ENCODE measurements around the gene PRG3. TPM values are rescaled to one million over a fixed set of nuclear protein-coding genes. Genes with fewer than 3 reads are reported as not detected.
"Not testable (repeated sequence)": the region's sequence is repeated elsewhere in the genome, so short reads cannot be mapped to it uniquely, and the experiment has no call there.

Gene PRG3
- total RNA-seq, 1 donor from 2014 or later, result not detected

DNA sequence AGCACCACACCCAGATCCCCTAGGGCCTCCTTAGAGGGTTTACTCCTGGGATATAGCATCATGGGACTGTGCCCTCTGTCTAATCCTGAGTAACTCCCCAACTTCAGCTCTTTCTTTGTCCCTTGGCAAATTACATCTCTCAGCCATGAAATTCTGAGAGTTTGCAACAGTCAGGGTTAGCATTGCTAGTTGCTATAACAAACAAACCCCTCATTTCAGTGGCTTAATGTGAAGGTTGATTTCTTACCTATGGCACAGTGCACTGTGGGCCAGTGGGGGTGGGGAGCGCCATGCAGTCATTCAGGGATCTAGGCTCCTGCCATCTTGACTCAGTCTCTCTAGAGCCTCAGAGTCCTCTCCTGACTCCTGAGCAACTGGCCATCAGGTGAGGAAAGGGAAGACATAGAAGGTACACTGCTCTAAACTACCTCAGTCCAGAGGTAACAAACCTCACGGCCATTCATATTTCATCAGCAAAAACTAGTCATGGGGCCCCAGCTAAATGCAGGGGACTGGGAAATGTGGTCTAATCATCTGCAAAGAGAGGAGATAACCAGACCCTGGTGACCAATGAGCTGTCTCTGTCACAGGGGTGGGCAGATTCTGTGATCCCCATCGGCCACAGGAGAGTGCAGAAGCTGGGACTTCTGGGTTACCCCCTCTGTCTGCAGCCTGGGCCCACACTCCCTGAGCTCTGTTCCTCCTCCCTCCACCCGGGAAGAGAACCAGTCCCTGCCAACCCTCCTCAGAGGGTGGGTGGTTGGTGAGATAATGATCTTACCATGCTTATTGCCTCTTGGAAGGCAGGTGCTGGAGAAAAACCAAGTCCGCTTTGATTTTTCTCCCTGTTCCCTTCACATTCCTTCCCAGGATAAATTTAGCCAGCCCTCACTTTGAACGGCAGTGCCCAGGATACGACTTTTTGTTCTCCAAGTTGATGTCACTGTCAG lies 17.5 kb downstream of the PRG3 start:
- DNase-seq (ENCODE audit: low spot score, unreplicated experiment), result no peak
- peak overlapping the region; percentile 33 for H3K27ac Mint-ChIP-seq
- peaks cover 4% of the 10 kb centered on the region for H3K27me3 Mint-ChIP-seq
- no peaks in the 10 kb centered on the region for H3K36me3 Mint-ChIP-seq (ENCODE audit: insufficient read depth)
- TF ChIP-seq, protein P1, sequence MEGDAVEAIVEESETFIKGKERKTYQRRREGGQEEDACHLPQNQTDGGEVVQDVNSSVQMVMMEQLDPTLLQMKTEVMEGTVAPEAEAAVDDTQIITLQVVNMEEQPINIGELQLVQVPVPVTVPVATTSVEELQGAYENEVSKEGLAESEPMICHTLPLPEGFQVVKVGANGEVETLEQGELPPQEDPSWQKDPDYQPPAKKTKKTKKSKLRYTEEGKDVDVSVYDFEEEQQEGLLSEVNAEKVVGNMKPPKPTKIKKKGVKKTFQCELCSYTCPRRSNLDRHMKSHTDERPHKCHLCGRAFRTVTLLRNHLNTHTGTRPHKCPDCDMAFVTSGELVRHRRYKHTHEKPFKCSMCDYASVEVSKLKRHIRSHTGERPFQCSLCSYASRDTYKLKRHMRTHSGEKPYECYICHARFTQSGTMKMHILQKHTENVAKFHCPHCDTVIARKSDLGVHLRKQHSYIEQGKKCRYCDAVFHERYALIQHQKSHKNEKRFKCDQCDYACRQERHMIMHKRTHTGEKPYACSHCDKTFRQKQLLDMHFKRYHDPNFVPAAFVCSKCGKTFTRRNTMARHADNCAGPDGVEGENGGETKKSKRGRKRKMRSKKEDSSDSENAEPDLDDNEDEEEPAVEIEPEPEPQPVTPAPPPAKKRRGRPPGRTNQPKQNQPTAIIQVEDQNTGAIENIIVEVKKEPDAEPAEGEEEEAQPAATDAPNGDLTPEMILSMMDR (IDR thresholded peaks at IDR 0.05; ENCODE audit: unreplicated experiment), result no peak
- peaks cover 3% of the 10 kb centered on the region for H3K9me3 Mint-ChIP-seq (ENCODE audit: low read depth)
- H3K4me3 Mint-ChIP-seq (ENCODE audit: low read depth), result no peak overlapping the region
- peaks cover 28% of the 10 kb centered on the region for H3K4me1 Mint-ChIP-seq (ENCODE audit: low read depth)

DNA sequence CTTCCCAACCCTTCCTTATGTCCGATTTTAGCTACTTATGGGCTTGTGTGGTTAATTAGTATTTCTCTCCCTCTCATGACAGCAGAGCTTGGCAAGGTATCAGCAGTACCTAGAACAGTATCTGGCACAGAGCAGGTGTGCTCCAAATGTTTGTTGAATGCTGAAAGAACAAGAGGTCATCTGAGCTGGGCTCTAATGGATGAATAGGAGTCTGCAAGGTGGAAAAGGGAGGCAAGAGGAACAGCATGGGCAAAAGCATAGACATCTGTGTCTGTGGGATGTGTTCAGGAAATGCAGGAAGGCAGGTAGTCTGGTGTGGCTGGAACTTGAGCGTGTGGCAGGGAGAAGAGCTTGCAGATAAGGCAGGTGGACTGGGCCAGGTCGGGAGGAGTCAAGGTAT lies 19.0 kb downstream of the PRG3 start:
- H3K36me3 Mint-ChIP-seq (ENCODE audit: insufficient read depth), result no peaks in the 10 kb centered on the region
- TF ChIP-seq, protein P1 (IDR thresholded peaks at IDR 0.05; ENCODE audit: unreplicated experiment), result no peak
- peaks cover 3% of the 10 kb centered on the region for H3K9me3 Mint-ChIP-seq (ENCODE audit: low read depth)
- DNase-seq (ENCODE audit: low spot score, unreplicated experiment), result no peak
- H3K27me3 Mint-ChIP-seq, result peaks cover 4% of the 10 kb centered on the region
- no peak overlapping the region for H3K27ac Mint-ChIP-seq
- H3K4me1 Mint-ChIP-seq (ENCODE audit: low read depth), result peaks cover 28% of the 10 kb centered on the region
- no peak overlapping the region for H3K4me3 Mint-ChIP-seq (ENCODE audit: low read depth)

DNA sequence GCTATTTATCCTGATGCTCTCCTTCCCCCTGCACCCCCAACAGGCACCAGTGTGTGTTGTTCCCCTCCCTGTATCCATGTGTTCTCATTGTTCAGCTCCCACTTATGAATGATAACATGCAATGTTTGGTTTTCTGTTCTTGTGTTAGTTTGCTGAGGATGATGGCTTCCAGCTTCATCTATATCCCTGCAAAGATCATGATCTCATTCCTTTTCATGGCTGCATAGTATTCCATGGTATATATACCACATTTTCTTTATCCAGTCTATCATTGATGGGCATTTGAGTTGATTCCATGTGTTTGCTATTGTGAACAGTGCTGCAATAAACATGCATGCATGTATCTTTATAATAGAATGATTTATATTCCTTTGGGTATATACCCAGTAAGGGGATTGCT lies 19.5 kb downstream of the PRG3 start:
- peaks cover 28% of the 10 kb centered on the region for H3K4me1 Mint-ChIP-seq (ENCODE audit: low read depth)
- not testable (repeated sequence) for H3K4me3 Mint-ChIP-seq (ENCODE audit: low read depth); H3K27ac Mint-ChIP-seq; H3K27me3 Mint-ChIP-seq; DNase-seq (ENCODE audit: low spot score, unreplicated experiment); H3K9me3 Mint-ChIP-seq (ENCODE audit: low read depth); H3K36me3 Mint-ChIP-seq (ENCODE audit: insufficient read depth)

DNA sequence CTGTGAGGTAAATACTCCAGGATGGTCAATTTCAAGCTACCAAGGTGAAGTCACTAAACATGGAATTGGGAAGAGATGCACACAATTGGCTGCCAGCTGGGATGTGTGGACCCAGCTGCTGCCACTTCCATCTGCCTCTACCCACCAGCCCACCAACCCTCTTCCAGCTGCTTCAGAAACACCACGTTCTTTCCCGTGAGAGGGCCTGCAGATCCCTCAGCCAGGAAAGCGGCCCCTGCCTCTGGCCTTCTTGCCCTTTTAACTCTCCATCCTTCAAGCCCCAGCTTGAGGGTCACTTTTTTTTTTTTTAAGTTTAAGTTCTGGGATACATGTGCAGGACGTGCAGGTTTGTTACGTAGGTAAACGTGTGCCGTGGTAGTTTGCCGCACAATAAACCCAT lies 20.0 kb downstream of the PRG3 start:
- Mint-ChIP-seq H3K27ac (peak overlapping the region; percentile 91), H3K4me3 (ENCODE audit: low read depth) (no peak overlapping the region), H3K4me1 (ENCODE audit: low read depth) (peaks cover 28% of the 10 kb centered on the region), H3K9me3 (ENCODE audit: low read depth) (peaks cover 3% of the 10 kb centered on the region), H3K27me3 (peaks cover 3% of the 10 kb centered on the region), H3K36me3 (ENCODE audit: insufficient read depth) (no peaks in the 10 kb centered on the region)
- TF ChIP-seq, protein P1 (IDR thresholded peaks at IDR 0.05; ENCODE audit: unreplicated experiment), result no peak
- DNase-seq (ENCODE audit: low spot score, unreplicated experiment), result no peak

DNA sequence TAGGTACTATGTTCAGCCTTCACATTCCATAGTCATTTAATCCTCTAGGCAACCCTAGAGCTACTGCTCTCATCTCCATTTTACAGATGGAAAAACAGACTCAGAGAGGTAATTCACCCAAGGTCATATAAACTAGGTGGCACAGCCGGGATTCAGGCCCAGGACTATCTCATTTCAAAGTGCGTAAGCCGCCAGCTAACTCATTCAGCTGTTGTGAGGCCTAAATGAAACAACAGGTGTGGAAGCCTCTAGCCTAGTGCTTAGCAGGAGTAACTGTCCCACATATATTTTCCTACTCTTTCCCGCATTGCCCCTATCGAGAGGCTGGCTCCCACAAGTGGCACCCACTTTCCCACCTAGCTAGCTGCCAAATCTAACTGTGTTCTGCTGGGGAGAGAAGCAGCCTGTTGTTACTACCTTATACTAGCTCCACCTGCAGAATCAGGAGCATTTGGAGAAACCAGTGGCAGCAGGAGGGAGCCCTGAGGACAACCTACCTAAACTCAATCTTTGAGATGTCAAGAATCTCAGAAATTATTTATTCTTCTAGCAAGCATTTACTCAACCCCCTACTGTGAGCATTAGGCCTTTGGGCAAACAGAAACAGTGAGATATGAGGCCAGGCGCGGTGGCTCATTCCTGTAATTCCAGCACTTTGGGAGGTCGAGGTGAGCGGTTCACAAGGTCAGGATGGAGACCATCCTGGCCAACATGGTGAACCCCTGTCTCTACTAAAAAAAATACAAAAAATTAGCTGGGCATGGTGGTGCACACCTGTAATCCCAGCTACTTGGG lies 20.9 kb downstream of the PRG3 start:
- peaks cover 3% of the 10 kb centered on the region for H3K27me3 Mint-ChIP-seq
- TF ChIP-seq, protein P1 (IDR thresholded peaks at IDR 0.05; ENCODE audit: unreplicated experiment), result no peak
- peaks cover 24% of the 10 kb centered on the region for H3K4me1 Mint-ChIP-seq (ENCODE audit: low read depth)
- H3K36me3 Mint-ChIP-seq (ENCODE audit: insufficient read depth), result no peaks in the 10 kb centered on the region
- H3K4me3 Mint-ChIP-seq (ENCODE audit: low read depth), result no peak overlapping the region
- peaks cover 3% of the 10 kb centered on the region for H3K9me3 Mint-ChIP-seq (ENCODE audit: low read depth)
- no peak for DNase-seq (ENCODE audit: low spot score, unreplicated experiment)
- H3K27ac Mint-ChIP-seq, result peak overlapping the region; percentile 91
